ENCODE results near the gene FNIP2. TPM values are rescaled to one million over a fixed set of nuclear protein-coding genes. Genes with fewer than 3 reads are reported as not detected.

Gene FNIP2
- total and polyA plus RNA-seq, 9 of the 15 experiments (the other 6 are each of a cell fraction or from before 2014, with no cell fraction given) = 1.7 to 15.5 (median 8.3) TPM

- ChIA-PET POLR2A (no interaction called here), CTCF (ENCODE audit: low intra/inter-chr PET ratio) (interaction anchor here (0.7 kb wide), 2 partner anchors 90 to 573 kb away, joined by 3 read pairs; no protein-coding TSS in a partner anchor)
- FAIRE-seq = no peak
- Histone ChIP-seq H3K27ac (ENCODE audit: extremely low read depth, low read depth, low read length) (no peak overlapping the region), H4K20me1 (replicated peaks; ENCODE audit: control insufficient read depth, insufficient read depth, low read length) (no peaks in the 10 kb centered on the region), H2AFZ (ENCODE audit: low read depth, low read length) (no peak overlapping the region), H3K9ac (ENCODE audit: insufficient read depth in 1 of 2, low read depth in 2 of 2, low read length in 2 of 2) (peak overlapping the region in 1 of 2 experiments; percentile 50; a peak in 1 of 4 replicates), H3K79me2 (ENCODE audit: control insufficient read depth, insufficient read depth, low read length) (no peaks in the 10 kb centered on the region; the same call in 2 of the 3 replicates), H3K4me1 (replicated peaks in 1 of 2; ENCODE audit: control insufficient read depth in 2 of 2, insufficient read depth in 2 of 2, low read length in 2 of 2) (peaks cover 13 to 52% of the 10 kb centered on the region in 2 experiments; a peak in 4 of 5 replicates), H3K4me3 (no peak overlapping the region), H3K9me1 (ENCODE audit: control insufficient read depth, insufficient read depth, low read length) (no peaks in the 10 kb centered on the region), H3K36me3 (ENCODE audit: control insufficient read depth, insufficient read depth, low read length) (peaks cover 6% of the 10 kb centered on the region; the same call in 1 of the 3 replicates), H3K9me3 (replicated peaks; ENCODE audit: control insufficient read depth, insufficient read depth, low read depth, low read length) (no peaks in the 10 kb centered on the region), H3K27me3 (ENCODE audit: control insufficient read depth in 2 of 2, insufficient read depth in 2 of 2, low read length in 2 of 2) (no peaks in the 10 kb centered on the region), H3K4me2 (ENCODE audit: insufficient read depth, low read length) (no peak overlapping the region)
- intact Hi-C loops (cut with micrococcal nuclease) = loop anchor here (10.0 kb wide), 1 partner anchor 50 kb away; no protein-coding TSS in a partner anchor
- no peak for DNase-seq (ENCODE audit: extremely low read depth in 1 of 4, low spot score in 3 of 4)
- BruUV-seq (replicated peaks) = no TSS peak
- in situ Hi-C loops (cut with MboI) = no loop called here
- TF ChIP-seq MEIS2 (IDR thresholded peaks at IDR 0.05; ENCODE audit: partially characterized antibody) (peak; percentile 21), SMARCE1 (IDR thresholded peaks at IDR 0.05) (peak; percentile 16; the same call in 1 of the 2 replicates), MYNN (IDR thresholded peaks at IDR 0.05) (peak; percentile 80; the same call in 1 of the 2 replicates), MYNN (CRISPR knock-in tag; IDR thresholded peaks at IDR 0.05) (no peak), PBX2 (CRISPR knock-in tag; IDR thresholded peaks at IDR 0.05; ENCODE audit: low read depth) (no peak), PBX2 (tag; conservative IDR thresholded peaks at IDR 0.05; ENCODE audit: low read depth) (0 out of 2 replicates have a peak, but pooled peaks have one; percentile 8), HNRNPUL1 (IDR thresholded peaks at IDR 0.05; ENCODE audit: low read length) (no peak), ZNF316 (IDR thresholded peaks at IDR 0.05) (no peak), GTF3C2 (IDR thresholded peaks at IDR 0.05; ENCODE audit: borderline replicate concordance, extremely low read depth, insufficient read length) (no peak)
- 24% methylated on average over 7 of the region's 7 CpGs for WGBS (ENCODE audit: insufficient coverage, low coverage, missing lambda C conversion rate)
- ATAC-seq = peak; percentile 35
Measured at GRCh38 chr4:158824425-158825274, 55.8 kb downstream of the FNIP2 start.

Measured in K562 (cell line).